ENCODE data around the gene NUDT12. TPM values are rescaled to one million over a fixed set of nuclear protein-coding genes. Genes with fewer than 3 reads are reported as not detected.

NUDT12 gene
- total and polyA plus RNA-seq, 5 donors = 9.1 to 15.1 (median 13.1) TPM

DNA sequence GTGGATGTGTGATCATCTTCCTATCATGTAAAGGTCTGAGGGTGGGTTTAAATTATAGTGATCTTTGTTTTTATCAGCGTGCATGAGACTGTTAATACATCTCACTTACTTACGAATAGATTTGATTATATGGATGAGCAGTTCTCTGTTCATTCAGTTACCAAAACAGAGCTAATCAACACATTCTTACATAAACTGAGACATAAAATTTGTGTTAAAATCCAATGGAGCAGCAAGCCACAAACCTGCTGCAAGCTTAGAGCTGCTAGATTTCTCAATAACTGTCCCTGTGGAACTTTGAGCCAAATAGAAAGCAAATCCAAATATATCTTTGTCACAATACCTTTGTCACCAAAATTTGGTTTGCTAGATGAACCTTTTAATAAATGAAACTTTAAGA is 50.1 kb downstream of the NUDT12 start:
- Histone ChIP-seq H3K4me1 (ENCODE audit: control insufficient read depth, insufficient read depth, low read length) (no peaks in the 10 kb centered on the region), H3K27ac (ENCODE audit: low read length) (no peak overlapping the region), H3K4me3 (ENCODE audit: low read length) (no peak overlapping the region), H3K27me3 (ENCODE audit: control insufficient read depth, insufficient read depth) (no peaks in the 10 kb centered on the region), H3K9me3 (ENCODE audit: control insufficient read depth, low read length) (no peaks in the 10 kb centered on the region)
- ATAC-seq (no peak), DNase-seq (no peak)
- intact Hi-C loops (cut with DNase I) = no loop called here
- WGBS = 81% methylated on average over 2 of the region's 2 CpGs

DNA sequence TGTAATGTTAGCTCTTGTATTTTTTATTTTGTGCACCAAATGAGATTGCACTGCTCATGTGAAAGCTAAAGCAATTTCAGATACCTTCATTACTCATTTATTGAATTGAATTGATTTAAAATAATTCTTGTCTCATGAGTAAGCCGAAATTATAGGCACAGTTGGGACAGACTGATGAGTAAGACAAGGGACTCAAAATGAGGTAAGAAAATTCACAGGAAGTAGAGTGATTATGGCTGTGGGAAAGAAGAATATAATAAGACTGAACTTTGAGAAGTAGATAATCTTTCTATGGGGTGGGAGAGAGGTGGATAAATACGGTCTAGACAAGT is 51.1 kb downstream of the NUDT12 start:
- Histone ChIP-seq H3K27ac (ENCODE audit: low read length) (no peak overlapping the region), H3K4me3 (ENCODE audit: low read length) (no peak overlapping the region), H3K9me3 (ENCODE audit: control insufficient read depth, low read length) (no peaks in the 10 kb centered on the region), H3K27me3 (ENCODE audit: control insufficient read depth, insufficient read depth) (no peaks in the 10 kb centered on the region), H3K4me1 (ENCODE audit: control insufficient read depth, insufficient read depth, low read length) (no peaks in the 10 kb centered on the region)
- whole genome bisulfite sequencing = 62% methylated on average over 2 of the region's 2 CpGs
- no peak for DNase-seq
- no peak for ATAC-seq
- intact Hi-C loops (cut with DNase I) = no loop called here

DNA sequence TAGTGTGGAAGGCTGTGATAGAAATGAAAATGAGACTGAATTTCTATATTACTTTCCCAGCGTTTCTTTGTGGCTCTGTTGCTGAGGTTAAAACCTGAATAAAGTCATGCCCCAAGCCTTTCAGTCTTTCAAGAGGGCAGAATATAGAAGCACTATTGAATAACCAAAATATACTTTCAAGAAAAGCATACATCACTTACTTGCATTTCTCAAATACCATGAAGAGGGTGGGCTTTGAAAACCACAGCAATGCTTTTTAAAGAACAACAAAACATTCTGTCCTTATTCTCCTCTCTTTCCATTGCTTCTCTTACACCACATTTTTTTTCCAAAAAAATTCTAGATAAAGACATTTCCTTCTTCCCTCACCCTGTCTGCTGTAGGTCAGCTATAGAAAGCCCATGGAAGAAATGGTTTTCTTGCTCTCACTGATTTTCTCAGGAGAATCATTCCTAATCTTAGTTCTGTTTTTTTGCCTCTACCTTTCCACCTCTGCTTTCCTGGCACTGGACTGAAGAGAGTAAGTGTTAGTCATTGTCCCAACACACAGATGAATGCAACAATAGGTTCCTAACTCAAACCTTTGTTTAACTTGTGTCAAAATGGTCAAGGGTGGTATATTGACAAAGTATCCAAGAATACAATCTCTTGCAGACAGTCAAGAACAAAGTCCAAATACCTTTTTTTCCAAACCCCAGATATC is 51.6 kb downstream of the NUDT12 start:
- no peak for ATAC-seq
- 65% methylated on average over 1 of the region's 1 CpG for WGBS
- intact Hi-C loops (cut with DNase I) = no loop called here

DNA sequence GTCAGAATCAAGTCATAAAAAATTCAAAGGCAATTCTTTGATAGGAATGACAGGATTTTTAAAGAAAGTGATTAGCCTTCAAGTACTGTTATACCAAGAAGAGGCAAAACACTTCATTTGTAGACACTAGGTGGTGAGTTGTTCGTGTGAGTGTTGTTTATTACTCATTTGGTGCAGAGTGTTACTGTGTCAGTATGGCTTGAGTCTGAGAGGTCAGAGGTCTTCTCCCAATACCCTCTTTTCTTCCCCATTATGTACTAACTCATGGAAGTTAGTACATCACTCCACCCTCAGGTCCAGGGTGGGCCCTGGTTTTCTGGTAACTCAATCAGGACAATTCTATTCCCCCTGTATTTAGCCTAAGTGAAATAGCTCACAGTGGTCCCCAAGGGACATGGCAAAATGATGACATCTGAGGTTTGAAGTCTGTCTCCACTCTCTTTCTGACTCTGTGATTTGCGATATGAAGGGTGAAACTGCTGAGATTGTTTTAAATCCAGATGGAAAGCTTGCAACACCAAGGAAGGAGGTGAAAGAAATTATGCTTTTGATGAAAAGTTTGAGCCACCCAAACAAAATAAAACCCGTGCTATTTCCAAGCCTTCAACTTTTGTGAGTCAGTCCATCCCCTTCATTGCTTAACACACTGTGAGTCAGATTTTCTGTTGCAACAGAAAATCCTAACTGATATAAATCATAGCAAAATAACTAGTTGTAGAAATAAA is 56.8 kb downstream of the NUDT12 start:
- intact Hi-C loops (cut with DNase I) = no loop called here
- no peak overlapping the region for H3K27ac ChIP-seq (ENCODE audit: low read length)
- ATAC-seq (peak in 1 of 2 donors; percentile 68), DNase-seq (peak in 1 of 3 donors; percentile 40)
- H3K9me3 ChIP-seq (ENCODE audit: control insufficient read depth, low read length) = no peaks in the 10 kb centered on the region
- 73% methylated on average over 3 of the region's 3 CpGs for WGBS
- H3K4me1 ChIP-seq (ENCODE audit: control insufficient read depth, insufficient read depth, low read length) = no peaks in the 10 kb centered on the region
- no peaks in the 10 kb centered on the region for H3K27me3 ChIP-seq (ENCODE audit: control insufficient read depth, insufficient read depth)
- H3K4me3 ChIP-seq (ENCODE audit: low read length) = no peak overlapping the region

More for the DNA sequence above, 51.6 kb downstream of the NUDT12 start:
- H3K27me3 ChIP-seq (ENCODE audit: control insufficient read depth, insufficient read depth) = no peaks in the 10 kb centered on the region
- H3K27ac ChIP-seq (ENCODE audit: low read length) = no peak overlapping the region
- DNase-seq = no peak
- H3K4me3 ChIP-seq (ENCODE audit: low read length) = no peak overlapping the region
- H3K4me1 ChIP-seq (ENCODE audit: control insufficient read depth, insufficient read depth, low read length) = no peaks in the 10 kb centered on the region
- H3K9me3 ChIP-seq (ENCODE audit: control insufficient read depth, low read length) = no peaks in the 10 kb centered on the region

DNA sequence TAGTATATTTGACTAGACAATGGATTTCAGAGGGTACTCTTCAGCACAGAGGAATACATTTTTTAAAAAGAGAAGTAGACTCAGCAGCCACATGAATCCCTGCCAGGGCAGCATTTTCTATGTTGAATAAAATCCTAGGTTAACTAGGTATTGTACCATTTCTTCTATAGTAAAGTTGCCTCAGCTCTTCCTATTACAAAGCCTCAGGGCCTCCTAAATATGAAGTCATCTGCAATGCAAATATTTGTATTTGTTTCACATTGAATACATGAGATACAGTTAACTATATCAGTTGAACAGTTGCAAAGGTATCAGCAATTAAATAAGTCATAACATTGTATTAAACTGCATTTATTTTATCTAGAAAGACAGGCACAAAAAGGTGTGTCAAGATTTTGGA is 59.5 kb downstream of the NUDT12 start:
- Histone ChIP-seq H3K27ac (ENCODE audit: low read length) (no peak overlapping the region), H3K4me1 (ENCODE audit: control insufficient read depth, insufficient read depth, low read length) (no peaks in the 10 kb centered on the region), H3K27me3 (ENCODE audit: control insufficient read depth, insufficient read depth) (no peaks in the 10 kb centered on the region), H3K9me3 (ENCODE audit: control insufficient read depth, low read length) (no peaks in the 10 kb centered on the region), H3K4me3 (ENCODE audit: low read length) (no peak overlapping the region)
- no peak for ATAC-seq
- no peak for DNase-seq
- intact Hi-C loops (cut with DNase I) = no loop called here

DNA sequence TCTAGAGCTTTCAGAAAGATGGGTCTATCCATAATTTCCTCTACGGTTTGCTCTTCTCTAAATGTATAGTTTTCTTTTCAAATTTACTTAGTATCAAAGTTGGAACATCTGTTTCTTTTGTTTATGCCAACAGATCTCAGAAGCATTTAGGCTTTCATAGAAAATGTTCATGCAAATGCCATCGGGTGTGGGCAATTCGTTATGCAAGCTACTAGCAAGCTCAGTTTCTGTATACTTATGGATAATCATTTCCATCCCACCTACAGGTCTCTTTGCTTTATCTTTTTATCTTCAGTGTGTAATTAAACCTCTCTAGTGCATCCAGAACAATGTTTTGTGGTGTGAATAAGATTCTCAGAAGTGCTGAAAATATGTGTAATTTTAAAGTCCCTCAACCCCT is 59.9 kb downstream of the NUDT12 start:
- 84% methylated on average over 3 of the region's 3 CpGs for WGBS
- H3K9me3 ChIP-seq (ENCODE audit: control insufficient read depth, low read length) = no peaks in the 10 kb centered on the region
- H3K4me3 ChIP-seq (ENCODE audit: low read length) = no peak overlapping the region
- no peaks in the 10 kb centered on the region for H3K27me3 ChIP-seq (ENCODE audit: control insufficient read depth, insufficient read depth)
- intact Hi-C loops (cut with DNase I) = no loop called here
- ATAC-seq = no peak
- no peak overlapping the region for H3K27ac ChIP-seq (ENCODE audit: low read length)
- DNase-seq = no peak
- no peaks in the 10 kb centered on the region for H3K4me1 ChIP-seq (ENCODE audit: control insufficient read depth, insufficient read depth, low read length)

All from right cardiac atrium (tissue), 5 donors.